H9 (cell line): ENCODE data around the gene OSBPL2. TPM values are rescaled to one million over a fixed set of nuclear protein-coding genes. Genes with fewer than 3 reads are reported as not detected.

ENCODE experiments used
- DNase-seq: peaks from one replicate; pipeline ENCODE4 v3.0.0-alpha.2; 2017
- H2AFZ ChIP-seq: one replicate; pipeline ENCODE4 v1.6.1; 2013; ENCODE audit warnings: mild to moderate bottlenecking, low read length, control low read depth, moderate library complexity
- H2AK5ac ChIP-seq: 2 replicates; pipeline ENCODE4 v1.6.1; 2013; ENCODE audit warnings: low read length, control low read depth, mixed read lengths; ENCODE audit not compliant: insufficient read length
- H2BK120ac ChIP-seq: one replicate; pipeline ENCODE4 v1.6.1; 2013; ENCODE audit warnings: low read depth, mild to moderate bottlenecking, low read length, control low read depth, inconsistent platforms; ENCODE audit not compliant: poor library complexity, severe bottlenecking
- H2BK12ac ChIP-seq: 2 replicates; pipeline ENCODE4 v1.6.1; 2013; ENCODE audit warnings: low read length, control low read depth, mixed read lengths, low read depth; ENCODE audit not compliant: insufficient read length
- H2BK15ac ChIP-seq: 2 replicates; pipeline ENCODE4 v1.6.1; 2013; ENCODE audit warnings: low read depth, low read length, control low read depth
- H2BK20ac ChIP-seq: one replicate; pipeline ENCODE4 v1.6.1; 2013; ENCODE audit warnings: low read depth, mild to moderate bottlenecking, low read length, control low read depth, inconsistent platforms; ENCODE audit not compliant: poor library complexity, severe bottlenecking
- H2BK5ac ChIP-seq: 2 replicates; pipeline ENCODE4 v1.6.1; 2013; ENCODE audit warnings: low read length, control low read depth, mixed read lengths; ENCODE audit not compliant: insufficient read length
- H3K14ac ChIP-seq: 2 replicates; pipeline ENCODE4 v1.6.1; 2013; ENCODE audit warnings: low read length, control low read depth; ENCODE audit not compliant: insufficient read depth
- H3K18ac ChIP-seq: 2 replicates; pipeline ENCODE4 v1.6.1; 2013; ENCODE audit warnings: low read depth, mild to moderate bottlenecking, mixed read lengths, low read length, control low read depth; ENCODE audit not compliant: insufficient read length
- H3K23ac ChIP-seq: 2 replicates; pipeline ENCODE4 v1.6.1; 2013; ENCODE audit warnings: low read length, control low read depth, mixed read lengths, low read depth; ENCODE audit not compliant: insufficient read length
- H3K23me2 ChIP-seq: 2 replicates; pipeline ENCODE4 v1.6.1; 2013; ENCODE audit warnings: low read depth, mild to moderate bottlenecking, mixed read lengths, low read length, control low read depth; ENCODE audit not compliant: insufficient read length, poor library complexity, severe bottlenecking
- H3K27ac ChIP-seq: 2 replicates; pipeline ENCODE4 v1.5.1; 2013; ENCODE audit warnings: low read length, control low read depth, mixed read lengths, low read depth; ENCODE audit not compliant: insufficient read length
- H3K27me3 ChIP-seq: 2 replicates; pipeline ENCODE4 v1.6.1; 2013; ENCODE audit warnings: low read length, control low read depth, inconsistent platforms; ENCODE audit not compliant: insufficient read depth
- H3K4ac ChIP-seq: 2 replicates; pipeline ENCODE4 v1.6.1; 2013; ENCODE audit warnings: low read depth, mild to moderate bottlenecking, control low read depth, inconsistent platforms, low read length, moderate library complexity
- H3K4me1 ChIP-seq: 2 replicates; pipeline ENCODE4 v1.6.1; 2013; ENCODE audit warnings: low read length, control low read depth, inconsistent platforms; ENCODE audit not compliant: insufficient read depth
- H3K4me2 ChIP-seq: 2 replicates; pipeline ENCODE4 v1.6.1; 2013; ENCODE audit warnings: low read length, control low read depth, mixed read lengths; ENCODE audit not compliant: insufficient read length, insufficient read depth
- H3K56ac ChIP-seq: 2 replicates; pipeline ENCODE4 v1.6.1; 2013; ENCODE audit warnings: low read depth, mild to moderate bottlenecking, mixed read lengths, low read length, control low read depth; ENCODE audit not compliant: insufficient read length
- H3K79me1 ChIP-seq: 2 replicates; pipeline ENCODE4 v1.6.1; 2013; ENCODE audit warnings: low read depth, mild to moderate bottlenecking, moderate library complexity, low read length, control low read depth, inconsistent platforms; ENCODE audit not compliant: insufficient read depth, poor library complexity, severe bottlenecking
- H3K79me2 ChIP-seq: 2 replicates; pipeline ENCODE4 v1.6.1; 2013; ENCODE audit warnings: low read length, control low read depth, inconsistent platforms; ENCODE audit not compliant: insufficient read depth
- H3K9ac ChIP-seq: 2 replicates; pipeline ENCODE4 v1.6.1; 2013; ENCODE audit warnings: low read length, control low read depth, mixed read lengths; ENCODE audit not compliant: insufficient read length; ENCODE audit errors: extremely low read depth
- H3K9me3 ChIP-seq: one replicate; pipeline ENCODE4 v1.6.1; 2013; ENCODE audit warnings: low read depth, low read length, inconsistent platforms; ENCODE audit not compliant: control insufficient read depth
- H3T11ph ChIP-seq: one replicate; pipeline ENCODE4 v1.6.1; 2013; ENCODE audit warnings: mild to moderate bottlenecking, low read length, control low read depth, inconsistent platforms
- H4K20me1 ChIP-seq: one replicate; pipeline ENCODE4 v1.6.1; 2013; ENCODE audit not compliant: control insufficient read depth, insufficient read length, insufficient read depth
- H4K5ac ChIP-seq: 2 replicates; pipeline ENCODE4 v1.6.1; 2013; ENCODE audit warnings: low read depth, mild to moderate bottlenecking, mixed read lengths, low read length, control low read depth; ENCODE audit not compliant: insufficient read length
- H4K8ac ChIP-seq: replicated peaks from 2 replicates; pipeline ENCODE4 v1.6.1; 2013; ENCODE audit warnings: low read length, control low read depth, mixed read lengths, low read depth; ENCODE audit not compliant: insufficient read length
- H4K91ac ChIP-seq: 2 replicates; pipeline ENCODE4 v1.6.1; 2013; ENCODE audit warnings: low read depth, mild to moderate bottlenecking, moderate library complexity, mixed read lengths, low read length, control low read depth; ENCODE audit not compliant: insufficient read length
- H3K27ac Mint-ChIP-seq, 3 experiments: 2 replicates in 2 of 3; 3 replicates in 1 of 3; pipeline ENCODE4 v1.8.0; 2020 to 2021; ENCODE audit warnings: mixed read lengths in 3 of 3, mild to moderate bottlenecking in 1 of 3, moderate library complexity in 1 of 3
- H3K27me3 Mint-ChIP-seq: 2 replicates; pipeline ENCODE4 v1.8.0; 2021; ENCODE audit warnings: low read depth, mild to moderate bottlenecking, moderate library complexity, mixed read lengths
- H3K36me3 Mint-ChIP-seq, 3 experiments: 2 replicates in 2 of 3; 3 replicates in 1 of 3; pipeline ENCODE4 v1.8.0; 2020 to 2021; ENCODE audit warnings: low read depth in 3 of 3, mixed read lengths in 3 of 3; ENCODE audit not compliant: insufficient read depth in 1 of 3
- H3K4me1 Mint-ChIP-seq, 2 experiments: 2 replicates each; pipeline ENCODE4 v1.8.0; 2020; ENCODE audit warnings: mixed read lengths in 2 of 2
- H3K4me3 Mint-ChIP-seq, 2 experiments: 2 replicates in 1 of 2; 3 replicates in 1 of 2; pipeline ENCODE4 v1.8.0; 2020 to 2021; ENCODE audit warnings: mild to moderate bottlenecking in 2 of 2, mixed read lengths in 2 of 2, moderate library complexity in 1 of 2
- H3K9me3 Mint-ChIP-seq, 2 experiments: 2 replicates in 1 of 2; 3 replicates in 1 of 2; pipeline ENCODE4 v1.8.0; 2020; ENCODE audit warnings: mild to moderate bottlenecking in 2 of 2, mixed read lengths in 2 of 2, moderate library complexity in 1 of 2
- CTCF ChIP-seq: fragments of 200-600 bp; sonication (generic); conservative IDR thresholded peaks from 3 replicates; pipeline ENCODE4 v1.8.0; 2021; ENCODE audit warnings: antibody characterized with exemption, mild to moderate bottlenecking
- WGBS: extraction: QIAGEN DNeasy Blood & Tissue Kit; methylation state at CpG from one replicate; pipeline ENCODE4 v1.1.7; 2013; ENCODE audit warnings: missing lambda C conversion rate, low lambda C conversion rate, mixed read lengths; ENCODE audit not compliant: insufficient read length; ENCODE audit errors: extremely low coverage; 5-methylcytosine and 5-hydroxymethylcytosine counted together
- total RNA-seq: library from RNA; stranded (reverse); gene quantifications from 2 replicates; pipeline ENCODE4 v1.2.1, GENCODE V29; 2021

OSBPL2 gene
- total RNA-seq, 1 experiment from 2014 or later, result 47.3 TPM

GRCh38 chr20:62232194-62232593 lies 6.1 kb upstream of the OSBPL2 start:
- Histone ChIP-seq H3K4me2 (no peak overlapping the region), H3T11ph (no peak overlapping the region), H2BK15ac (no peak overlapping the region), H3K9me3 (no peaks in the 10 kb centered on the region), H2AK5ac (no peak overlapping the region), H4K5ac (no peak overlapping the region), H4K8ac (no peak overlapping the region), H3K23me2 (no peaks in the 10 kb centered on the region), H4K91ac (no peak overlapping the region), H4K20me1 (no peaks in the 10 kb centered on the region), H3K79me1 (no peaks in the 10 kb centered on the region), H2BK120ac (no peak overlapping the region), H3K23ac (no peak overlapping the region), H2BK20ac (no peak overlapping the region), H3K9ac (no peak overlapping the region), H3K14ac (no peak overlapping the region), H3K27me3 (no peaks in the 10 kb centered on the region), H3K18ac (no peak overlapping the region), H3K4ac (no peak overlapping the region), H3K56ac (no peak overlapping the region), H2BK5ac (no peak overlapping the region), H3K79me2 (no peaks in the 10 kb centered on the region), H2BK12ac (no peak overlapping the region), H3K4me1 (no peaks in the 10 kb centered on the region; the same call in 1 of the 2 replicates), H2AFZ (no peak overlapping the region), H3K27ac (no peak overlapping the region)
- Mint-ChIP-seq H3K4me1 (peaks cover 3 to 9% of the 10 kb centered on the region in 2 experiments; a peak in 3 of 4 replicates), H3K4me3 (no peak overlapping the region), H3K36me3 (no peaks in the 10 kb centered on the region), H3K9me3 (peaks cover 0 to 3% of the 10 kb centered on the region in 2 experiments; a peak in 2 of 5 replicates), H3K27me3 (peaks cover 12% of the 10 kb centered on the region), H3K27ac (no peak overlapping the region)
- TF ChIP-seq CTCF, result no peak
- no peak for DNase-seq
- no CpG with 5 or more reads among the region's 7 CpGs for WGBS
